EH (cell line): ENCODE data around the gene DPT.

ENCODE experiments used
- DNase-seq: peaks from one replicate; pipeline ENCODE4 v3.0.0-alpha.2; 2015; ENCODE audit warnings: low read depth

Gene DPT

GRCh38 chr1:168700575-168701268, 28.3 kb downstream of the DPT start:
- no peak for DNase-seq

- no peak for DNase-seq
Observed at GRCh38 chr1:168698453-168698852, 30.6 kb downstream of the DPT start.

- DNase-seq: no peak
Observed at GRCh38 chr1:168697356-168698126, 31.5 kb downstream of the DPT start.

- DNase-seq: no peak
Observed at GRCh38 chr1:168696125-168696760, 32.8 kb downstream of the DPT start.

- DNase-seq: no peak
Observed at GRCh38 chr1:168693872-168694238, 35.2 kb downstream of the DPT start.

- DNase-seq: no peak
Observed at GRCh38 chr1:168693197-168693871, 35.7 kb downstream of the DPT start.

- DNase-seq: no peak
Observed at GRCh38 chr1:168692472-168692871, 36.5 kb downstream of the DPT start.

- DNase-seq: no peak
Observed at GRCh38 chr1:168691541-168691940, 37.5 kb downstream of the DPT start.

- DNase-seq: no peak
Observed at GRCh38 chr1:168689726-168690602, 39.0 kb downstream of the DPT start.

GRCh38 chr1:168689327-168689657, 39.7 kb downstream of the DPT start:
- no peak for DNase-seq

- no peak for DNase-seq
Observed at GRCh38 chr1:168688644-168689326, 40.2 kb downstream of the DPT start.

GRCh38 chr1:168687816-168688215, 41.2 kb downstream of the DPT start:
- DNase-seq: peak; percentile 1

GRCh38 chr1:168686666-168687065, 42.3 kb downstream of the DPT start:
- no peak for DNase-seq

GRCh38 chr1:168683871-168684270, 45.1 kb downstream of the DPT start:
- no peak for DNase-seq

- DNase-seq: no peak
Observed at GRCh38 chr1:168676861-168677260, 52.1 kb downstream of the DPT start.

- no peak for DNase-seq
Observed at GRCh38 chr1:168676029-168676812, 52.8 kb downstream of the DPT start.

- no peak for DNase-seq
Observed at GRCh38 chr1:168673974-168674683, 54.9 kb downstream of the DPT start.

- no peak for DNase-seq
Observed at GRCh38 chr1:168672278-168672677, 56.7 kb downstream of the DPT start.

- no peak for DNase-seq
Observed at GRCh38 chr1:168671782-168672181, 57.2 kb downstream of the DPT start.

- no peak for DNase-seq
Observed at GRCh38 chr1:168665975-168666374, 63.0 kb downstream of the DPT start.
